Endodermal cell (in vitro differentiated cells): ENCODE measurements around the gene NFYB. TPM values are rescaled to one million over a fixed set of nuclear protein-coding genes. Genes with fewer than 3 reads are reported as not detected.
"Not testable (repeated sequence)": the region's sequence is repeated elsewhere in the genome, so short reads cannot be mapped to it uniquely, and the experiment has no call there.

ENCODE experiments used
- DNase-seq: peaks from one replicate; pipeline ENCODE4 v3.0.0-alpha.2; 2017
- H3K27ac ChIP-seq: 2 replicates; pipeline ENCODE4 v1.5.1; 2013; ENCODE audit warnings: mild to moderate bottlenecking, low read depth, low read length, moderate library complexity
- H3K27me3 ChIP-seq: 2 replicates; pipeline ENCODE4 v1.6.1; 2013; ENCODE audit warnings: mild to moderate bottlenecking, low read length, moderate library complexity; ENCODE audit not compliant: insufficient read depth, control insufficient read depth, poor library complexity, severe bottlenecking
- H3K36me3 ChIP-seq: 2 replicates; pipeline ENCODE4 v1.7.0; 2013; ENCODE audit warnings: mild to moderate bottlenecking, low read length, moderate library complexity; ENCODE audit not compliant: control insufficient read depth, insufficient read depth
- H3K4me1 ChIP-seq: one replicate; pipeline ENCODE4 v1.7.0; 2013; ENCODE audit warnings: low read length; ENCODE audit not compliant: control insufficient read depth, insufficient read depth
- H3K4me3 ChIP-seq: 2 replicates; pipeline ENCODE4 v1.5.1; 2013; ENCODE audit warnings: mild to moderate bottlenecking, low read length, moderate library complexity
- H3K9ac ChIP-seq: 2 replicates; pipeline ENCODE4 v1.6.1; 2013; ENCODE audit warnings: mild to moderate bottlenecking, low read length, moderate library complexity; ENCODE audit not compliant: poor library complexity, severe bottlenecking; ENCODE audit errors: extremely low read depth
- H3K9me3 ChIP-seq: 2 replicates; pipeline ENCODE4 v1.6.1; 2013; ENCODE audit warnings: mild to moderate bottlenecking, low read length, moderate library complexity; ENCODE audit not compliant: control insufficient read depth
- H3K27ac Mint-ChIP-seq: 2 replicates; pipeline ENCODE4 v1.8.0; 2020; ENCODE audit warnings: mixed read lengths
- H3K27me3 Mint-ChIP-seq: 2 replicates; pipeline ENCODE4 v1.8.0; 2021; ENCODE audit warnings: mild to moderate bottlenecking, mixed read lengths; ENCODE audit not compliant: insufficient read depth
- H3K36me3 Mint-ChIP-seq: 2 replicates; pipeline ENCODE4 v1.8.0; 2020; ENCODE audit warnings: low read depth, mixed read lengths
- H3K4me1 Mint-ChIP-seq: 2 replicates; pipeline ENCODE4 v1.8.0; 2020; ENCODE audit warnings: mixed read lengths
- H3K4me3 Mint-ChIP-seq: 2 replicates; pipeline ENCODE4 v1.8.0; 2020; ENCODE audit warnings: mild to moderate bottlenecking, moderate library complexity, mixed read lengths
- H3K9me3 Mint-ChIP-seq: 2 replicates; pipeline ENCODE4 v1.8.0; 2020; ENCODE audit warnings: mild to moderate bottlenecking, mixed read lengths
- CTCF ChIP-seq: fragments of 200-600 bp; sonication (generic); conservative IDR thresholded peaks from 2 replicates; pipeline ENCODE4 v1.5.0; 2021; ENCODE audit warnings: antibody characterized with exemption, mild to moderate bottlenecking
- WGBS, 2 experiments: methylation state at CpG; one replicate each; pipeline versions ENCODE4 v1.1.5 to v1.1.7; 2013; ENCODE audit warnings: missing lambda C conversion rate in 2 of 2, mixed read lengths in 1 of 2; ENCODE audit not compliant: insufficient coverage in 1 of 2, insufficient read length in 1 of 2; 5-methylcytosine and 5-hydroxymethylcytosine counted together
- total RNA-seq, 2 donors: library from RNA; stranded (reverse); fragmentation: NEBNext Ultra II Directional in 1 of 2; extraction: Animal tissue kit (Norgen Biotek cat#: 25700) in 1 of 2; gene quantifications; 2 replicates in 1 of 2; 3 replicates in 1 of 2; pipeline ENCODE4 v1.2.1, GENCODE V29; 2021

Gene NFYB
- total RNA-seq, 2 donors from 2014 or later = 31.2 to 36.3 TPM

GRCh38 chr12:104122298-104122697, 15.7 kb downstream of the NFYB start:
- no peak overlapping the region for H3K27ac Mint-ChIP-seq
- Histone ChIP-seq H3K4me1 (no peaks in the 10 kb centered on the region), H3K36me3 (peaks cover 76% of the 10 kb centered on the region), H3K9ac (no peak overlapping the region), H3K4me3 (no peak overlapping the region), H3K27me3 (no peaks in the 10 kb centered on the region), H3K9me3 (no peaks in the 10 kb centered on the region), H3K27ac (no peak overlapping the region)
- no peak for TF ChIP-seq CTCF
- H3K4me3 Mint-ChIP-seq = no peak overlapping the region
- no peaks in the 10 kb centered on the region for H3K27me3 Mint-ChIP-seq
- DNase-seq = peak; percentile 56
- no peaks in the 10 kb centered on the region for H3K4me1 Mint-ChIP-seq
- peaks cover 67% of the 10 kb centered on the region for H3K36me3 Mint-ChIP-seq
- WGBS, 2 experiments = 90 to 91% methylated on average over 8 to 9 of the region's 9 CpGs
- no peaks in the 10 kb centered on the region for H3K9me3 Mint-ChIP-seq

GRCh38 chr12:104121001-104121400, 17.0 kb downstream of the NFYB start:
- H3K27ac Mint-ChIP-seq = no peak overlapping the region
- no peaks in the 10 kb centered on the region for H3K4me1 Mint-ChIP-seq
- no peak for DNase-seq
- Histone ChIP-seq H3K27ac (no peak overlapping the region), H3K36me3 (peaks cover 76% of the 10 kb centered on the region), H3K9me3 (no peaks in the 10 kb centered on the region), H3K4me3 (no peak overlapping the region), H3K9ac (no peak overlapping the region), H3K27me3 (no peaks in the 10 kb centered on the region), H3K4me1 (no peaks in the 10 kb centered on the region)
- no peaks in the 10 kb centered on the region for H3K9me3 Mint-ChIP-seq
- H3K4me3 Mint-ChIP-seq = no peak overlapping the region
- peaks cover 62% of the 10 kb centered on the region for H3K36me3 Mint-ChIP-seq
- TF ChIP-seq CTCF = no peak
- no peaks in the 10 kb centered on the region for H3K27me3 Mint-ChIP-seq

- Mint-ChIP-seq H3K36me3 (peaks cover 30% of the 10 kb centered on the region), H3K4me3 (no peak overlapping the region), H3K9me3 (no peaks in the 10 kb centered on the region), H3K4me1 (no peaks in the 10 kb centered on the region), H3K27ac (peak overlapping the region; percentile 7), H3K27me3 (no peaks in the 10 kb centered on the region)
- peaks cover 48% of the 10 kb centered on the region for H3K36me3 ChIP-seq
- no peaks in the 10 kb centered on the region for H3K27me3 ChIP-seq
- no peak for DNase-seq
- H3K27ac ChIP-seq = no peak overlapping the region
- no peaks in the 10 kb centered on the region for H3K9me3 ChIP-seq
- no peaks in the 10 kb centered on the region for H3K4me1 ChIP-seq
- no peak overlapping the region for H3K4me3 ChIP-seq
- no peak overlapping the region for H3K9ac ChIP-seq
- no peak for TF ChIP-seq CTCF
These were observed 22.4 kb downstream of the NFYB start for GRCh38 chr12:104115587-104115975.

- H3K4me3 Mint-ChIP-seq, H3K4me1 ChIP-seq, H3K27ac ChIP-seq, H3K27me3 ChIP-seq, DNase-seq, H3K4me1 Mint-ChIP-seq, H3K9me3 Mint-ChIP-seq, H3K4me3 ChIP-seq, H3K9me3 ChIP-seq, H3K27me3 Mint-ChIP-seq, H3K27ac Mint-ChIP-seq, H3K9ac ChIP-seq: not testable (repeated sequence)
- WGBS, 2 experiments = 92 to 94% methylated on average over 10 to 14 of the region's 14 CpGs
- peaks cover 42% of the 10 kb centered on the region for H3K36me3 ChIP-seq
- H3K36me3 Mint-ChIP-seq = peaks cover 26% of the 10 kb centered on the region
These were observed 23.0 kb downstream of the NFYB start for GRCh38 chr12:104114834-104115586.
